Uterus (tissue), 2 donors: ENCODE data around the gene ABHD6.

Experiments used
- POLR2A ChIP-seq, 2 donors: fragments of 450-650 bp; IDR thresholded peaks; one replicate each; pipeline ENCODE4 v1.6.1; 2016; ENCODE audit warnings: antibody characterized with exemption in 2 of 2, mild to moderate bottlenecking in 1 of 2, moderate library complexity in 1 of 2
- TF ChIP-seq, protein P1 (sequence below), 4 experiments: fragments of 200-600 bp in 2 of 4; fragments of 450-650 bp in 2 of 4; sonication (generic) in 2 of 4; IDR thresholded peaks; one replicate each; pipeline ENCODE4 v1.5.1; 2016 to 2019; ENCODE audit warnings: antibody characterized with exemption in 4 of 4, mild to moderate bottlenecking in 2 of 4, moderate library complexity in 1 of 4

DNA sequence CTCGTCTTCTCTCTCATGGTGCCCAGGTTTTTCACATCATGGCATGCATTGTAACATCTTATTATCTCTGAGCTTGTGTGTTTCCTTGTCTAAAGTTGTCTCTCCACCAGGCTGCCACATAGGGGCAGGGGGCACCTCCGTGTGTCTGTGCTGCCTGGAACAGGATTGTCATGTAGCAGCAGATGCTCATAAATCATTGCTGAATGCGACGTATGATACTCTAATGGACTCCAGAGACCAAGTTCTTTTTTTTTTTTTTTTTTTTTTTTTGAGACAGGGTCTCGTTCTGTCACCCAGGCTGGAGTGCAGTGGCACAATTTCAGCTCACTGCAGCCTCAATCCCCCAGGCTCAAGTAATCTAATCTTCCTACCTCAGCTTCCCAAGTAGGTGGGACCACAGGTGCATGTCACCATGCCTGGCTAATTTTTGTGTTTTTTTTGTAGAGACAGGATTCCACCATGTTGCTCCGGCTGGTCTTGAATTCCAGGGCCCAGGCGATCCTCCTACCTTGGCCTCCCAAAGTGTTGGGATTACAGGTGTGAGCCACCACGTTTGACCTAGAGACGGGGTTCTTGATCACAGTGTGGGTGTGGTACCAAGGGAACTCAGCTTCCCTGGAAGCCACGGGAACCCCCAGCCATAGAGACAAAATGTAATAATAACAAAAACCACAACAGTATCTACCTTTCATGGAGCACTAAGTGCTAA is 22.1 kb upstream of the ABHD6 start:
- TF ChIP-seq, protein P1, sequence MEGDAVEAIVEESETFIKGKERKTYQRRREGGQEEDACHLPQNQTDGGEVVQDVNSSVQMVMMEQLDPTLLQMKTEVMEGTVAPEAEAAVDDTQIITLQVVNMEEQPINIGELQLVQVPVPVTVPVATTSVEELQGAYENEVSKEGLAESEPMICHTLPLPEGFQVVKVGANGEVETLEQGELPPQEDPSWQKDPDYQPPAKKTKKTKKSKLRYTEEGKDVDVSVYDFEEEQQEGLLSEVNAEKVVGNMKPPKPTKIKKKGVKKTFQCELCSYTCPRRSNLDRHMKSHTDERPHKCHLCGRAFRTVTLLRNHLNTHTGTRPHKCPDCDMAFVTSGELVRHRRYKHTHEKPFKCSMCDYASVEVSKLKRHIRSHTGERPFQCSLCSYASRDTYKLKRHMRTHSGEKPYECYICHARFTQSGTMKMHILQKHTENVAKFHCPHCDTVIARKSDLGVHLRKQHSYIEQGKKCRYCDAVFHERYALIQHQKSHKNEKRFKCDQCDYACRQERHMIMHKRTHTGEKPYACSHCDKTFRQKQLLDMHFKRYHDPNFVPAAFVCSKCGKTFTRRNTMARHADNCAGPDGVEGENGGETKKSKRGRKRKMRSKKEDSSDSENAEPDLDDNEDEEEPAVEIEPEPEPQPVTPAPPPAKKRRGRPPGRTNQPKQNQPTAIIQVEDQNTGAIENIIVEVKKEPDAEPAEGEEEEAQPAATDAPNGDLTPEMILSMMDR (IDR thresholded peaks at IDR 0.05): no peak
- no peak for TF ChIP-seq POLR2A (IDR thresholded peaks at IDR 0.05)
